ENCODE results near the gene CIAO3. TPM values are rescaled to one million over a fixed set of nuclear protein-coding genes. Genes with fewer than 3 reads are reported as not detected.
A peak's percentile ranks its signal among the peaks of the same experiment; 100 is the strongest.
"Not testable (repeated sequence)": the region's sequence is repeated elsewhere in the genome, so short reads cannot be mapped to it uniquely, and the experiment has no call there.

The CIAO3 gene
- total RNA-seq, 2 donors from 2014 or later = 56.7 to 76.6 TPM

- Histone ChIP-seq H3K4me1 (replicated peaks) (peaks cover 14% of the 10 kb centered on the region), H3K4me3 (no peak overlapping the region), H3K9me3 (no peaks in the 10 kb centered on the region), H3K27me3 (replicated peaks; ENCODE audit: insufficient read depth) (peaks cover 5% of the 10 kb centered on the region), H3K27ac (no peak overlapping the region), H3K36me3 (no peaks in the 10 kb centered on the region)
- intact Hi-C loops (cut with DNase I) = loop anchor here (5.0 kb wide), 2 partner anchors 73 to 338 kb away; partner anchors contain the start of genes CHTF18 and RPUSD1
- DNase-seq (ENCODE audit: low spot score) = no peak
- TF ChIP-seq POLR2A (IDR thresholded peaks at IDR 0.05) = no peak
- TF ChIP-seq CTCF (IDR thresholded peaks at IDR 0.05) = no peak
- no peak for TF ChIP-seq POLR2AphosphoS5 (IDR thresholded peaks at IDR 0.05)
- WGBS = 70% methylated on average over 11 of the region's 11 CpGs
Measured at GRCh38 chr16:714079-714478, 26.7 kb downstream of the CIAO3 start.

GRCh38 chr16:712740-713250 is 28.0 kb downstream of the CIAO3 start:
- H3K9me3 ChIP-seq; H3K36me3 ChIP-seq; H3K27ac ChIP-seq; H3K4me3 ChIP-seq; DNase-seq (ENCODE audit: low spot score); H3K27me3 ChIP-seq (replicated peaks; ENCODE audit: insufficient read depth): not testable (repeated sequence)
- intact Hi-C loops (cut with DNase I) = loop anchor here (5.0 kb wide), 2 partner anchors 75 to 340 kb away; partner anchors contain the start of genes CHTF18 and RPUSD1
- TF ChIP-seq CTCF (IDR thresholded peaks at IDR 0.05) = peak in 2 of 4 experiments; percentile 17 to 35
- H3K4me1 ChIP-seq (replicated peaks) = peaks cover 14% of the 10 kb centered on the region
- 37% methylated on average over 13 of the region's 13 CpGs for WGBS

- Histone ChIP-seq H3K9me3 (no peaks in the 10 kb centered on the region), H3K27me3 (replicated peaks; ENCODE audit: insufficient read depth) (peaks cover 10% of the 10 kb centered on the region), H3K4me3 (no peak overlapping the region), H3K36me3 (no peaks in the 10 kb centered on the region), H3K4me1 (replicated peaks) (peaks cover 14% of the 10 kb centered on the region), H3K27ac (no peak overlapping the region)
- TF ChIP-seq CTCF (IDR thresholded peaks at IDR 0.05) (peak; percentile 85 to 92 (median 91)), POLR2A (IDR thresholded peaks at IDR 0.05) (no peak), POLR2AphosphoS5 (IDR thresholded peaks at IDR 0.05) (peak; percentile 6)
- WGBS = 10% methylated on average over 25 of the region's 25 CpGs
- peak; percentile 48 for DNase-seq (ENCODE audit: low spot score)
- intact Hi-C loops (cut with DNase I) = loop anchor here (5.0 kb wide), 2 partner anchors 76 to 341 kb away; partner anchors contain the start of genes CHTF18 and RPUSD1
Measured at GRCh38 chr16:711548-712320, 29.1 kb downstream of the CIAO3 start.

GRCh38 chr16:711084-711483 is 29.7 kb downstream of the CIAO3 start:
- H3K4me3 ChIP-seq = no peak overlapping the region
- no peak overlapping the region for H3K27ac ChIP-seq
- H3K36me3 ChIP-seq = no peaks in the 10 kb centered on the region
- peaks cover 14% of the 10 kb centered on the region for H3K27me3 ChIP-seq (replicated peaks; ENCODE audit: insufficient read depth)
- intact Hi-C loops (cut with DNase I) = loop anchor here (5.0 kb wide), 2 partner anchors 76 to 341 kb away; partner anchors contain the start of genes CHTF18 and RPUSD1
- no peak for DNase-seq (ENCODE audit: low spot score)
- peaks cover 10% of the 10 kb centered on the region for H3K4me1 ChIP-seq (replicated peaks)
- H3K9me3 ChIP-seq = no peaks in the 10 kb centered on the region
- TF ChIP-seq POLR2AphosphoS5 (IDR thresholded peaks at IDR 0.05) = no peak
- TF ChIP-seq CTCF (IDR thresholded peaks at IDR 0.05) = no peak
- no peak for TF ChIP-seq POLR2A (IDR thresholded peaks at IDR 0.05)
- WGBS = 61% methylated on average over 12 of the region's 12 CpGs

All from prostate gland (tissue), 2 donors.